IMR-90 (cell line): Measurements from ENCODE around the gene ZNF654. TPM values are rescaled to one million over a fixed set of nuclear protein-coding genes. Genes with fewer than 3 reads are reported as not detected.

Experiments
- ATAC-seq: fragments of 200-7000 bp; cut with Tn5 transposase; 2 replicates; pipeline ENCODE4 v1.9.1; 2020; ENCODE audit warnings: low read depth, mild to moderate bottlenecking, moderate library complexity
- BruUV-seq: library from RNA; stranded (reverse); fragments of 400-500 nt; replicated peaks from 2 replicates; lab custom pipeline; 2021; lab: Mats Ljungman, UMichigan
- CTCF ChIA-PET: fragments of 300-600 bp; formaldehyde crosslinking; extraction: SDS; loops from one replicate; lab custom pipeline; 2021; ENCODE audit warnings: antibody characterized with exemption; lab: Yijun Ruan, JAX
- POLR2A ChIA-PET: fragments of 300-600 bp; sonication (Branson Sonifier 250); formaldehyde crosslinking; loops from one replicate; lab custom pipeline; 2022; ENCODE audit warnings: antibody characterized with exemption; ENCODE audit not compliant: unreplicated experiment; lab: Charles Lee
- DNase-seq: peaks from one replicate; pipeline ENCODE4 v3.0.0; 2013
- H2AFZ ChIP-seq: replicated peaks from 2 replicates; pipeline ENCODE3; 2013; ENCODE audit warnings: low read length, mild to moderate bottlenecking; ENCODE audit not compliant: poor library complexity
- H2AK5ac ChIP-seq: 2 replicates; pipeline ENCODE4 v1.6.1; 2013; ENCODE audit warnings: low read depth, low read length, inconsistent platforms
- H2AK9ac ChIP-seq: replicated peaks from 2 replicates; pipeline ENCODE3; 2013; ENCODE audit warnings: mild to moderate bottlenecking, low read depth, low read length, moderate library complexity; ENCODE audit not compliant: poor library complexity
- H2BK120ac ChIP-seq: 2 replicates; pipeline ENCODE4 v1.6.1; 2013; ENCODE audit warnings: low read depth, low read length, inconsistent platforms
- H2BK15ac ChIP-seq: 3 replicates; pipeline ENCODE4 v1.6.1; 2013; ENCODE audit warnings: low read depth, low read length, inconsistent platforms
- H2BK20ac ChIP-seq: 2 replicates; pipeline ENCODE4 v1.6.1; 2013; ENCODE audit warnings: low read depth, mild to moderate bottlenecking, inconsistent platforms, low read length, moderate library complexity
- H2BK5ac ChIP-seq: 2 replicates; pipeline ENCODE4 v1.6.1; 2013; ENCODE audit warnings: mild to moderate bottlenecking, low read depth, low read length, inconsistent platforms; ENCODE audit not compliant: poor library complexity, severe bottlenecking
- H3K14ac ChIP-seq: replicated peaks from 2 replicates; pipeline ENCODE4 v1.6.1; 2013; ENCODE audit warnings: low read depth, low read length, inconsistent platforms
- H3K18ac ChIP-seq: 2 replicates; pipeline ENCODE4 v1.6.1; 2013; ENCODE audit warnings: low read depth, low read length, control low read depth
- H3K23ac ChIP-seq: 2 replicates; pipeline ENCODE4 v1.6.1; 2013; ENCODE audit warnings: low read depth, low read length, inconsistent platforms
- H3K27ac ChIP-seq: 2 replicates; pipeline ENCODE4 v1.5.1; 2013; ENCODE audit warnings: mild to moderate bottlenecking, control low read depth, low read length; ENCODE audit not compliant: insufficient read depth
- H3K27me3 ChIP-seq: 2 replicates; pipeline ENCODE4 v1.6.1; 2013; ENCODE audit warnings: low read length; ENCODE audit not compliant: control insufficient read depth, insufficient read depth
- H3K36me3 ChIP-seq: 2 replicates; pipeline ENCODE4 v1.6.1; 2013; ENCODE audit warnings: low read length, mixed read lengths; ENCODE audit not compliant: control insufficient read depth, insufficient read depth
- H3K4ac ChIP-seq: 2 replicates; pipeline ENCODE4 v1.6.1; 2013; ENCODE audit warnings: low read depth, low read length, inconsistent platforms
- H3K4me1 ChIP-seq: 2 replicates; pipeline ENCODE4 v1.6.1; 2013; ENCODE audit warnings: low read length, mixed read lengths; ENCODE audit not compliant: control insufficient read depth, insufficient read depth
- H3K4me2 ChIP-seq: 2 replicates; pipeline ENCODE4 v1.6.1; 2013; ENCODE audit warnings: low read depth, mild to moderate bottlenecking, control low read depth, low read length, moderate library complexity
- H3K4me3 ChIP-seq: 2 replicates; pipeline ENCODE4 v1.5.1; 2013; ENCODE audit warnings: low read depth, mild to moderate bottlenecking, control low read depth, low read length, moderate library complexity; ENCODE audit not compliant: insufficient read depth
- H3K56ac ChIP-seq: 2 replicates; pipeline ENCODE4 v1.6.1; 2013; ENCODE audit warnings: low read length, inconsistent platforms; ENCODE audit not compliant: insufficient read depth; ENCODE audit errors: extremely low read depth
- H3K79me1 ChIP-seq, 2 experiments: 2 replicates each; pipeline ENCODE4 v1.6.1; 2013; ENCODE audit warnings: low read length in 2 of 2, inconsistent platforms in 1 of 2, low read depth in 1 of 2
- H3K9ac ChIP-seq: 2 replicates; pipeline ENCODE4 v1.6.1; 2013; ENCODE audit warnings: low read depth, low read length, control low read depth
- H3K9me1 ChIP-seq: 2 replicates; pipeline ENCODE4 v1.6.1; 2013; ENCODE audit warnings: low read length, inconsistent platforms; ENCODE audit not compliant: insufficient read depth
- H3K9me3 ChIP-seq: 2 replicates; pipeline ENCODE4 v1.6.1; 2013; ENCODE audit warnings: low read length; ENCODE audit not compliant: control insufficient read depth, insufficient read depth
- H4K20me1 ChIP-seq: 2 replicates; pipeline ENCODE4 v1.6.1; 2013; ENCODE audit warnings: low read length, inconsistent platforms; ENCODE audit not compliant: insufficient read depth
- H4K5ac ChIP-seq: 2 replicates; pipeline ENCODE4 v1.6.1; 2013; ENCODE audit warnings: mild to moderate bottlenecking, low read depth, low read length, control low read depth
- H4K8ac ChIP-seq, 2 experiments: 2 replicates each; pipeline ENCODE4 v1.6.1; 2013; ENCODE audit warnings: low read depth in 2 of 2, low read length in 2 of 2, control low read depth in 1 of 2, inconsistent platforms in 1 of 2
- H4K91ac ChIP-seq: 2 replicates; pipeline ENCODE4 v1.6.1; 2013; ENCODE audit warnings: low read depth, low read length, inconsistent platforms; ENCODE audit not compliant: insufficient read depth
- BHLHE40 ChIP-seq: fragments of 150-350 bp; IDR thresholded peaks from 2 replicates; pipeline ENCODE4 v1.6.1; 2016; ENCODE audit warnings: mild to moderate bottlenecking, low read depth, low read length
- CEBPB ChIP-seq: IDR thresholded peaks from 2 replicates; pipeline ENCODE4 v1.6.1; 2012; ENCODE audit warnings: low read depth, low read length, improper control_type of control experiment
- CHD1 ChIP-seq: IDR thresholded peaks from 2 replicates; pipeline ENCODE4 v1.6.1; 2012; ENCODE audit warnings: low read depth, low read length, improper control_type of control experiment
- FOS ChIP-seq: fragments of 150-350 bp; IDR thresholded peaks from 2 replicates; pipeline ENCODE4 v1.6.1; 2016; ENCODE audit warnings: low read depth, low read length
- MAZ ChIP-seq: IDR thresholded peaks from 2 replicates; pipeline ENCODE4 v1.6.1; 2012; ENCODE audit warnings: low read depth, mild to moderate bottlenecking, low read length, improper control_type of control experiment, moderate library complexity, borderline replicate concordance
- MXI1 ChIP-seq: IDR thresholded peaks from 2 replicates; pipeline ENCODE4 v1.6.1; 2012; ENCODE audit warnings: low read depth, mild to moderate bottlenecking, low read length, moderate library complexity, borderline replicate concordance
- NFE2L2 ChIP-seq: fragments of 150-350 bp; IDR thresholded peaks from 2 replicates; pipeline ENCODE4 v1.6.1; 2016; ENCODE audit warnings: low read depth, mild to moderate bottlenecking, low read length
- POLR2A ChIP-seq: IDR thresholded peaks from 2 replicates; pipeline ENCODE4 v1.6.1; 2012; ENCODE audit warnings: mild to moderate bottlenecking, low read depth, low read length
- RAD21 ChIP-seq: IDR thresholded peaks from 2 replicates; pipeline ENCODE4 v1.6.1; 2012; ENCODE audit warnings: low read length, improper control_type of control experiment
- RCOR1 ChIP-seq: IDR thresholded peaks from 2 replicates; pipeline ENCODE4 v1.6.1; 2012; ENCODE audit warnings: mild to moderate bottlenecking, low read length, improper control_type of control experiment; ENCODE audit not compliant: insufficient replicate concordance
- SMC3 ChIP-seq: fragments of 150-350 bp; IDR thresholded peaks from 2 replicates; pipeline ENCODE4 v1.6.1; 2016; ENCODE audit warnings: low read depth, mild to moderate bottlenecking, antibody characterized with exemption, low read length, moderate library complexity
- USF2 ChIP-seq: fragments of 150-350 bp; IDR thresholded peaks from 2 replicates; pipeline ENCODE4 v1.6.1; 2017; ENCODE audit warnings: mild to moderate bottlenecking, antibody characterized with exemption, low read length, low read depth
- WGBS, 2 experiments: methylation state at CpG; one replicate each; pipeline versions ENCODE4 v1.1.5 to v1.1.7; 2013; ENCODE audit warnings: missing lambda C conversion rate in 2 of 2; ENCODE audit not compliant: insufficient read length in 1 of 2; ENCODE audit errors: extremely low coverage in 2 of 2; 5-methylcytosine and 5-hydroxymethylcytosine counted together
- dilution Hi-C: fragments of 300-500 bp; cut with HindIII; formaldehyde crosslinking; loops from one replicate; pipeline ENCODE4 v1.14.3; 2018; ENCODE audit warnings: low sequenced_read_pairs; ENCODE audit not compliant: unreplicated experiment
- in situ Hi-C: fragments of 300-500 bp; cut with MboI; formaldehyde crosslinking; loops from 3 replicates; pipeline ENCODE4 v1.14.3; 2019; ENCODE audit warnings: low sequenced_read_pairs, inconsistent platforms, mixed read lengths
- intact Hi-C: fragments of 100-400 bp; cut with micrococcal nuclease; formaldehyde crosslinking; loops from 2 replicates; pipeline ENCODE4 v1.10.0; 2022
- polyA plus RNA-seq, 3 experiments: library from polyadenylated mRNA; depleted of rRNA; stranded (reverse); fragments of >200 nt; gene quantifications; 2 replicates each; pipeline ENCODE4 v1.2.3, GENCODE V29; 2012; ENCODE audit warnings: low replicate concordance in 1 of 3
- total RNA-seq: library from RNA; depleted of rRNA; stranded (reverse); fragments of >200 nt; gene quantifications from 2 replicates; pipeline ENCODE4 v1.2.3, GENCODE V29; 2012

ZNF654 gene
- total and polyA plus RNA-seq, 2 of the 4 experiments (the other 2 are of a cell fraction): 3.3 to 11.5 TPM

GRCh38 chr3:88075497-88075896 lies 16.4 kb downstream of the ZNF654 start:
- H2BK5ac ChIP-seq: no peak overlapping the region
- H3K23ac ChIP-seq: no peak overlapping the region
- H2BK120ac ChIP-seq: no peak overlapping the region
- DNase-seq (no peak), ATAC-seq (no peak)
- no peak overlapping the region for H3K4ac ChIP-seq
- ChIA-PET POLR2A (no interaction called here), CTCF (no interaction called here)
- H3K56ac ChIP-seq: no peak overlapping the region
- peaks cover 2% of the 10 kb centered on the region; the same call in 1 of the 2 replicates for H3K9me1 ChIP-seq
- peaks cover 3% of the 10 kb centered on the region; the same call in 1 of the 2 replicates for H3K4me1 ChIP-seq
- no peak overlapping the region for H4K91ac ChIP-seq
- intact Hi-C loops (no loop called here), dilution Hi-C loops (no loop called here), in situ Hi-C loops (no loop called here)
- no peak overlapping the region for H2AK5ac ChIP-seq
- no peaks in the 10 kb centered on the region for H3K27me3 ChIP-seq
- H3K9ac ChIP-seq: no peak overlapping the region
- H3K4me2 ChIP-seq: no peak overlapping the region
- H3K27ac ChIP-seq: no peak overlapping the region
- no peaks in the 10 kb centered on the region for H3K36me3 ChIP-seq
- H3K14ac ChIP-seq: no peak overlapping the region
- H3K79me1 ChIP-seq: peaks cover 18 to 24% of the 10 kb centered on the region in 2 experiments
- no peak overlapping the region for H3K18ac ChIP-seq
- no peak overlapping the region for H3K4me3 ChIP-seq
- no peak overlapping the region for H4K5ac ChIP-seq
- H2BK20ac ChIP-seq: no peak overlapping the region
- WGBS, 2 experiments: no CpG with 5 or more reads among the region's 2 CpGs
- peaks cover 30% of the 10 kb centered on the region for H4K20me1 ChIP-seq
- no peak overlapping the region for H2AK9ac ChIP-seq
- H4K8ac ChIP-seq: no peak overlapping the region
- H2AFZ ChIP-seq: no peak overlapping the region
- TF ChIP-seq SMC3 (no peak), RAD21 (no peak), MXI1 (no peak), NFE2L2 (no peak), POLR2A (no peak), BHLHE40 (no peak), CEBPB (no peak), RCOR1 (no peak), FOS (no peak), CHD1 (no peak), USF2 (no peak), MAZ (no peak)
- no peaks in the 10 kb centered on the region for H3K9me3 ChIP-seq
- no peak overlapping the region for H2BK15ac ChIP-seq
- no TSS peak for BruUV-seq
